Measurements from ENCODE around the gene APOC3.
A peak's percentile ranks its signal among the peaks of the same experiment; 100 is the strongest.

APOC3 gene

GRCh38 chr11:116849486-116849885 is 19.8 kb downstream of the APOC3 start:
- Histone ChIP-seq H3K4me1 (peaks cover 59 to 72% (median 61%) of the 10 kb centered on the region in 10 experiments), H3K27me3 (no peaks in the 10 kb centered on the region), H3K27ac (peak overlapping the region in 9 of 11 experiments; percentile 73 to 95 (median 92); a peak in 18 of 22 replicates), H3K36me3 (peaks cover 44 to 51% (median 46%) of the 10 kb centered on the region in 11 experiments), H4K20me1 (no peaks in the 10 kb centered on the region), H3K9ac (peak overlapping the region in 9 of 11 experiments; percentile 6 to 67 (median 42); a peak in 16 of 22 replicates), H3K4me2 (peak overlapping the region; percentile 72 to 96 (median 91)), H3K9me3 (replicated peaks in 1 of 11) (no peaks in the 10 kb centered on the region), H3K4me3 (peak overlapping the region in 1 of 10 experiments; percentile 5; a peak in 2 of 20 replicates)
- no peak for TF ChIP-seq Cebpa-rat (IDR thresholded peaks at IDR 0.05)

GRCh38 chr11:116851626-116852025 is 21.9 kb downstream of the APOC3 start:
- peak overlapping the region; percentile 47 to 83 (median 78) for H3K9ac ChIP-seq
- no peaks in the 10 kb centered on the region for H4K20me1 ChIP-seq
- H3K27ac ChIP-seq = peak overlapping the region; percentile 62 to 95 (median 91)
- H3K4me1 ChIP-seq = peaks cover 63 to 84% (median 75%) of the 10 kb centered on the region in 10 experiments
- H3K27me3 ChIP-seq = no peaks in the 10 kb centered on the region
- H3K36me3 ChIP-seq = peaks cover 30 to 50% (median 41%) of the 10 kb centered on the region in 11 experiments
- peak overlapping the region; percentile 81 to 96 (median 91) for H3K4me2 ChIP-seq
- H3K9me3 ChIP-seq (replicated peaks in 1 of 11) = no peaks in the 10 kb centered on the region
- peak overlapping the region in 9 of 10 experiments; percentile 13 to 56 (median 37); a peak in 14 of 20 replicates for H3K4me3 ChIP-seq
- peak; percentile 13 to 94 (median 89); a peak in 17 of 22 replicates for TF ChIP-seq Cebpa-rat (IDR thresholded peaks at IDR 0.05)

- Histone ChIP-seq H3K4me3 (peak overlapping the region in 9 of 10 experiments; percentile 8 to 56 (median 37); a peak in 17 of 20 replicates), H3K4me2 (peak overlapping the region; percentile 81 to 96 (median 91))
Observed at GRCh38 chr11:116852261-116853031, 22.7 kb downstream of the APOC3 start.

GRCh38 chr11:116853461-116854073 is 23.9 kb downstream of the APOC3 start:
- peak overlapping the region in 4 of 10 experiments; percentile 7 to 56 (median 25); a peak in 6 of 20 replicates for H3K4me3 ChIP-seq
- peak overlapping the region; percentile 47 to 83 (median 78); a peak in 20 of 22 replicates for H3K9ac ChIP-seq
- H3K4me1 ChIP-seq = peaks cover 62 to 86% (median 72%) of the 10 kb centered on the region in 10 experiments
- no peaks in the 10 kb centered on the region for H4K20me1 ChIP-seq
- H3K9me3 ChIP-seq (replicated peaks in 1 of 11) = no peaks in the 10 kb centered on the region
- peak overlapping the region; percentile 63 to 95 (median 91) for H3K27ac ChIP-seq
- H3K4me2 ChIP-seq = peak overlapping the region; percentile 81 to 96 (median 91)
- peaks cover 26 to 50% (median 41%) of the 10 kb centered on the region in 11 experiments for H3K36me3 ChIP-seq
- TF ChIP-seq Cebpa-rat (IDR thresholded peaks at IDR 0.05) = no peak
- H3K27me3 ChIP-seq = no peaks in the 10 kb centered on the region

More at GRCh38 chr11:116852261-116853031, 22.7 kb downstream of the APOC3 start:
- Histone ChIP-seq H3K27me3 (no peaks in the 10 kb centered on the region), H3K36me3 (peaks cover 25 to 50% (median 41%) of the 10 kb centered on the region in 11 experiments), H3K27ac (peak overlapping the region; percentile 62 to 95 (median 91)), H3K9me3 (replicated peaks in 1 of 11) (no peaks in the 10 kb centered on the region), H4K20me1 (no peaks in the 10 kb centered on the region), H3K4me1 (peaks cover 63 to 87% (median 75%) of the 10 kb centered on the region in 10 experiments), H3K9ac (peak overlapping the region; percentile 47 to 83 (median 78))
- TF ChIP-seq Cebpa-rat (IDR thresholded peaks at IDR 0.05) = no peak

GRCh38 chr11:116855413-116855812 is 25.7 kb downstream of the APOC3 start:
- no peak overlapping the region for H3K9ac ChIP-seq
- no peak overlapping the region for H3K4me3 ChIP-seq
- H3K9me3 ChIP-seq (replicated peaks in 1 of 11) = no peaks in the 10 kb centered on the region
- H3K4me2 ChIP-seq = peak overlapping the region in 6 of 11 experiments; percentile 81 to 95 (median 91); a peak in 10 of 22 replicates
- H3K36me3 ChIP-seq = peaks cover 36 to 61% (median 53%) of the 10 kb centered on the region in 11 experiments
- no peak for TF ChIP-seq Cebpa-rat (IDR thresholded peaks at IDR 0.05)
- H3K4me1 ChIP-seq = peaks cover 43 to 77% (median 54%) of the 10 kb centered on the region in 10 experiments
- peak overlapping the region in 7 of 11 experiments; percentile 2 to 93 (median 89); a peak in 8 of 22 replicates for H3K27ac ChIP-seq
- H4K20me1 ChIP-seq = no peaks in the 10 kb centered on the region; a peak in 1 of 22 replicates
- no peaks in the 10 kb centered on the region for H3K27me3 ChIP-seq

- peak overlapping the region in 3 of 11 experiments; percentile 27 to 95 (median 92); a peak in 4 of 22 replicates for H3K4me2 ChIP-seq
- H3K4me3 ChIP-seq = no peak overlapping the region
- H3K27me3 ChIP-seq = no peaks in the 10 kb centered on the region
- no peaks in the 10 kb centered on the region for H3K9me3 ChIP-seq (replicated peaks in 1 of 11)
- no peak overlapping the region for H3K27ac ChIP-seq
- peaks cover 33 to 67% (median 44%) of the 10 kb centered on the region in 10 experiments for H3K4me1 ChIP-seq
- TF ChIP-seq Cebpa-rat (IDR thresholded peaks at IDR 0.05) = no peak
- H4K20me1 ChIP-seq = no peaks in the 10 kb centered on the region; a peak in 1 of 22 replicates
- peaks cover 46 to 71% (median 62%) of the 10 kb centered on the region in 11 experiments for H3K36me3 ChIP-seq
- H3K9ac ChIP-seq = no peak overlapping the region
Observed at GRCh38 chr11:116856423-116856822, 26.7 kb downstream of the APOC3 start.

GRCh38 chr11:116857316-116857715 is 27.6 kb downstream of the APOC3 start:
- H3K4me2 ChIP-seq = no peak overlapping the region
- TF ChIP-seq Cebpa-rat (IDR thresholded peaks at IDR 0.05) = no peak
- H3K27ac ChIP-seq = no peak overlapping the region
- no peak overlapping the region for H3K4me3 ChIP-seq
- no peaks in the 10 kb centered on the region; a peak in 1 of 22 replicates for H4K20me1 ChIP-seq
- H3K27me3 ChIP-seq = no peaks in the 10 kb centered on the region
- no peak overlapping the region for H3K9ac ChIP-seq
- H3K36me3 ChIP-seq = peaks cover 55 to 80% (median 71%) of the 10 kb centered on the region in 11 experiments
- H3K9me3 ChIP-seq (replicated peaks in 1 of 11) = no peaks in the 10 kb centered on the region
- H3K4me1 ChIP-seq = peaks cover 24 to 58% (median 36%) of the 10 kb centered on the region in 10 experiments

- Histone ChIP-seq H3K27me3 (no peaks in the 10 kb centered on the region), H3K27ac (no peak overlapping the region)
- no peak for TF ChIP-seq Cebpa-rat (IDR thresholded peaks at IDR 0.05)
Observed at GRCh38 chr11:116857936-116858335, 28.2 kb downstream of the APOC3 start.

More at GRCh38 chr11:116857936-116858335, 28.2 kb downstream of the APOC3 start:
- Histone ChIP-seq H3K9me3 (replicated peaks in 1 of 11) (no peaks in the 10 kb centered on the region), H3K4me2 (no peak overlapping the region), H3K9ac (no peak overlapping the region), H3K36me3 (peaks cover 61 to 86% (median 77%) of the 10 kb centered on the region in 11 experiments), H4K20me1 (no peaks in the 10 kb centered on the region; a peak in 1 of 22 replicates), H3K4me3 (no peak overlapping the region), H3K4me1 (peaks cover 18 to 52% (median 29%) of the 10 kb centered on the region in 10 experiments)

Measured in BLaER1 treated with 17β-estradiol and CSF1 and Interleukin-3, amounts not matched to agents 10 nM and 100 nM (cell line).